GM21526 (cell line): ENCODE data around the gene AQP1.

Source experiments
- ATAC-seq: cut with Tn5 transposase; IDR thresholded peaks from one replicate; pipeline ENCODE4 v1.9.1; 2021; ENCODE audit warnings: moderate library complexity; ENCODE audit not compliant: unreplicated experiment, low FRiP score

Gene AQP1

DNA sequence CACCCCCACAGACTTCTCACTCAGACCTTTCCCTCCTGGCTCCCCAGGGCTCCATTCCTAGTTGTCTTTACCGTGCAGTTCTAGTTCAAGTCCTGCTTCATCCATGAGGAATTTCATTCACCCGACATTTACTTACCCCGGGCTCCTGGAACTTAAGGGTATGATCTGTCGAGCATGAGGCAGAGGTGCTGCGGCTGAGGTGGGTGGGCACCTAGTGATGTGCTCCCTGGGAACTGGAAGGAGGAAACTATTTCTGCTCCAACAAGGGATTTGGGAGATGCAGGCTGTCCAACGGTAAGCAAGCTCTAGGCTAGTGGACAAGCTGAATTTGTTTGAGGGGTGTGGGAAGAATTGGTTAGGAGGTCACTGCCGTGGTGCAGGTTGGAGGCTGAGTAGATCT, 30.2 kb upstream of the AQP1 start:
- no peak for ATAC-seq

DNA sequence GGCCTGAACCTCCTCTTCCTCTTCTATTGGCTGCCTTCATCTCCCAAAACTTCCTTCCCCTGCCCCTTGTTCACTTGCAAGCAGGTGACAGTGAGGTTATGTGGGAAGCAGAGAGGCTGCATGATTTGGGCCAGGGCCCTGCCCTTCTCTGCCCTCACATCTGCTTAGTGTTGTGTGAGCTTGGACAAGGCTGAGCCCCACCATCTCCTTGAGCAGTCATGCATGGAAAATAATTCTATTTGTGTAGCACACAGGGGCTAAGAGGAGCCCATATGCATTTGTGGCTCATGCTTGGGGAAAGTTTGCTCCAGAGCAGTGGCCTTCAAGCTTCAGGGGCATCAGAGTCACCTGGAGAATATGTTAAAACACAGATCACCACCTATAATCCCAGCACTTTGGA, 26.8 kb upstream of the AQP1 start:
- no peak for ATAC-seq

GRCh38 chr7:30886608-30887011, 25.0 kb upstream of the AQP1 start:
- no peak for ATAC-seq

GRCh38 chr7:30887464-30887872, 24.2 kb upstream of the AQP1 start:
- ATAC-seq = no peak

DNA sequence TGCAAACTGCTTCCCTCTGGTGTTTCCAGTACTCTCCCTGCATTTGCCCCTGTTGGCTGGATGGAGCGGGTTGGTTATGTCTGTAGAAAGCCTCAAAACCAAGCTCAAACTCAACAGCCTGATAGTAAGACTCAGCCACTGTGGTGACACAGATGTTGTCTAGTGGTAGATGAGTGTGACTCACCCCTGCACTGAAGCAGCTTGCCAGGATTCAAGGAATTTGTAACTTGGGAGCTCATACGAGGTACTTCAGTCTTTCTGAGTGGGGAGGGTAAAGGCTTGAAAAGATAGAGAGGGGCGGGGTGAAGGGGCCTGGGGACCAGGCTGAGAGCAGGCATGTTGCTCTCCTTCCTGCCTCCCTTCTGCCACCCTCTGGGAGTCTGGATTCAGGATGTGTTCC, 22.9 kb upstream of the AQP1 start:
- ATAC-seq = no peak

- no peak for ATAC-seq
Measured at GRCh38 chr7:30890226-30890625, 21.4 kb upstream of the AQP1 start.

DNA sequence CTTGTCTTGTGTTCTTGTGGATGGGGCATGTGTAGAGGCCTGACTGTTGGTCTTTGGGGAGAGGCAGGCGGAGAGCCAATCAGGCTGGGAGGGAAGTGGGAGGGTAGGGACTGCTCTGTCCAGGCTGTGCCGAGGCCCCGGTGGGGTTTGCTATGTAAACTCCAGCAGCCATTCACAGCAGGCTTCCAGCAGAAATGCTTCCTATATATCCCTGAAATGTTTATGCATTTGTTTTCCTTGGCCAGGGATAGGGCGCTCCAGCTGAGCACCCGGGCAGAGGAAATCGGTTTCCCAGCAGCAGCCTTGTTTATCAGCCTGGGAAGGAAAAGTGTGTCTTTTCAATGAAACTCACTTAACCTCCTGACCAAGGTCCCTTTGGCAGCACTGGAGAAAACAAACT, 18.3 kb upstream of the AQP1 start:
- no peak for ATAC-seq

GRCh38 chr7:30894009-30894408, 17.6 kb upstream of the AQP1 start:
- no peak for ATAC-seq

GRCh38 chr7:30894866-30895605, 16.6 kb upstream of the AQP1 start:
- no peak for ATAC-seq

GRCh38 chr7:30896036-30896435, 15.6 kb upstream of the AQP1 start:
- no peak for ATAC-seq

GRCh38 chr7:30896783-30897637, 14.6 kb upstream of the AQP1 start:
- ATAC-seq = no peak

- ATAC-seq = no peak
Measured at GRCh38 chr7:30897770-30898169, 13.9 kb upstream of the AQP1 start.

DNA sequence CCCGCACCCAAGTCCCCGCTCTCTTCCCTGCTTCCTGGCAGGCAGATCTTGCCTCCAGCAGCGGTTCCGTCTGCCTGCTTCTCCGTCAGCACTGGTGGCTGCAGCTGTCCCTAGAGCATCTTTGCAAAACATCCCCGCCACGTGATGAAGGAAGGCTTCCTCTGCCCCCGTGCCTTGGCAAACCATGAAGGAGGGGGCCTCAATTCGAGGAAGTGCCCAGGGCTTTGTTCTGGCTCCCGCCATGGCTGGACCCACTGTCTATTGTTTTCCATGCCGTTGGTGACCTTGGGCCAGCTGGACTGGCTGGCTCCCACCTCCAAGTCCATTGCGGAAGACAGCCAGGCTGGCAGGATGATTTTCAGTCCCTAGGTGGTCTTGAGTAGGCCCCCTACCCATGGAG, 13.2 kb upstream of the AQP1 start:
- ATAC-seq = no peak

- no peak for ATAC-seq
Measured at GRCh38 chr7:30899066-30899465, 12.6 kb upstream of the AQP1 start.

DNA sequence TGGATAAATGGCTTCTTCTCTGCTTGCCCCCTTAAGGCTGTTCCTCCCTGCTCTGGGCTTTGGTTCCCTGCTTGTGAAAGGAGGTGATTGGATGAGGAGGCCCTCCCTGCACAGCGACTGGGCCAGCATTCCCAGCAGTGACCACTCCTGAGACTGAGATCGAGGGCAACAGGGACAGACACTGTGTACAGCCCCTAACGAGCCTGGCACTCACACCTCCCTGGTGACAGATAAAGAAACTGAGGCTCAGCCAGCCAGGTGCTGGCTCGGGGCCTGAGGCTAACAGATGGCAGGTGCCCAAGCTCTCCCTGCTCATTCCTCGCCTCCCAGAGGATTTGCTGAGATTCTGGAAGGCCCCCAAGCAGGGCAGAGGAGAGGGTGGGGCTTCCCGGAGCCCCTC, 12.0 kb upstream of the AQP1 start:
- ATAC-seq = no peak

- no peak for ATAC-seq
Measured at GRCh38 chr7:30900053-30900452, 11.6 kb upstream of the AQP1 start.

DNA sequence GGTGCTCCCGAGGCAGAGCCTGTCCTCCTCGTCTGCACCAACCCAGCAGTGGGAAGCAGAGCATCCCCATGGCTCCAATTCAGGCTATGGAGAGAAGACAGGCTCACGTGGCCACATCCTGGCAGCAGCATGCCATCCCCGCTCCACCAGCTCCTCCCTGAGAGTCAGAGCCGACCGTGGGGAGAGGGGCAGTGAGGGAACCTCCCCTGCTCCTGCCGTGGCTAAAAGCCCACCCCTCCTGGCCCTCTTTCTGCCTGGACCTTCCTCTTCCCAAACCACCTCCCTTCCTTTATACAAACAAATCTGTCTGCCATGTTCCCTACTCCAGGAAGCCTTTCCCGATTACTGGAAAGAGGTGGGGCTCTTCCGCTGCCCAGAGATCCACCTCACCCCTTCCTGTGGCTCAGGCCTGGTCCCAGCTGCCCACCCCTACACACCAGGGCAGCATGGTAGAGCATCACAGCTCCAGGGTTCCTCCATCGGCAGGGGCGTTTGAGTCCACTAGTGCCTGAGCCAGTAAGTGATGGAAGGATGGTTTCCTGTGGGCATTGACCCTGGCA, 10.8 kb upstream of the AQP1 start:
- ATAC-seq = no peak

DNA sequence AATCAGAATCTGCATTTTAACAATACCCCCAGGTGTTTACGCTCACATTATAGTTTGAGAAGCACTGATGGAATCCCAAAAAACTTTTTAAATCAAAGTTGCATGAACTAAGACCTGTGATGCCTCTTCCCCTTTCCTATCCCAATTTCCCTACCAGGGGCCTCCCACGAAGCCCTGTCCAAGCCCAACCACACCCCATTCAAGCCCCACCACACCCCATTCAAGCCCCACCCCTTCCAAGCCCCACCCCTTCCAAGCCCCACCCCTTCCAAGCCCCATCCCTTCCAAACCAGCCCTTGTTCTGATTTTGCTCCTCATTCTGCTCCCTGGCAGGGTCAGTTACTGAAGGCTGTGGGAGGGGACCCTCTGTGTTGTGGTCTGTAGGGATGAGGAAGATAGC, 9.8 kb upstream of the AQP1 start:
- no peak for ATAC-seq

- ATAC-seq = no peak
Measured at GRCh38 chr7:30902466-30902865, 9.2 kb upstream of the AQP1 start.

- no peak for ATAC-seq
Measured at GRCh38 chr7:30903146-30903545, 8.5 kb upstream of the AQP1 start.

DNA sequence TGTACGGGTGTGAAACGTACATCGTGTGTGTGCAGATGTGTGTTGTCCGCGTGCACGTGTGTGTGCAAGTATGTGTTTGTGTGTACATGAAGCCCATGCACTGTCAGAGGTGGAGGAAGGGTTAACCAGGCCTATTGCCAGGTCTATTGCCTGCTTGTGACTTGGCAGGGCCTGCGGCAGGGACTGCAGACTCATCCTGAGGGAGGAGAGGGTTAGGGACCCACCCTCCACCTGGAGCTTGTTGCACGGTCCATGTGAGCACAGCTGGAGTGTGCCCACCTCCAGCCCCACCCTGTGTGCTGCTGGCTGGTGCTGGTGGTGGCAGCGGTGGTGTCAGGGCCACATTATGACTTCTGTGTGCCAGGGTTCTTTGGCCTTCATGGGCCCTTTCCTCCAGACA, 7.1 kb upstream of the AQP1 start:
- ATAC-seq = no peak
